VCaP (cell line): ENCODE results near the gene KCNK18.
"Not testable (repeated sequence)": the region's sequence is repeated elsewhere in the genome, so short reads cannot be mapped to it uniquely, and the experiment has no call there.

ENCODE experiments used
- H3K27ac ChIP-seq: fragments of 450-650 bp; 2 replicates; pipeline ENCODE4 v1.5.1; 2017
- TF ChIP-seq, protein P1 (sequence below): fragments of 450-650 bp; conservative IDR thresholded peaks from 2 replicates; pipeline ENCODE4 v1.5.1; 2017; ENCODE audit warnings: mild to moderate bottlenecking, moderate library complexity

Gene KCNK18

DNA sequence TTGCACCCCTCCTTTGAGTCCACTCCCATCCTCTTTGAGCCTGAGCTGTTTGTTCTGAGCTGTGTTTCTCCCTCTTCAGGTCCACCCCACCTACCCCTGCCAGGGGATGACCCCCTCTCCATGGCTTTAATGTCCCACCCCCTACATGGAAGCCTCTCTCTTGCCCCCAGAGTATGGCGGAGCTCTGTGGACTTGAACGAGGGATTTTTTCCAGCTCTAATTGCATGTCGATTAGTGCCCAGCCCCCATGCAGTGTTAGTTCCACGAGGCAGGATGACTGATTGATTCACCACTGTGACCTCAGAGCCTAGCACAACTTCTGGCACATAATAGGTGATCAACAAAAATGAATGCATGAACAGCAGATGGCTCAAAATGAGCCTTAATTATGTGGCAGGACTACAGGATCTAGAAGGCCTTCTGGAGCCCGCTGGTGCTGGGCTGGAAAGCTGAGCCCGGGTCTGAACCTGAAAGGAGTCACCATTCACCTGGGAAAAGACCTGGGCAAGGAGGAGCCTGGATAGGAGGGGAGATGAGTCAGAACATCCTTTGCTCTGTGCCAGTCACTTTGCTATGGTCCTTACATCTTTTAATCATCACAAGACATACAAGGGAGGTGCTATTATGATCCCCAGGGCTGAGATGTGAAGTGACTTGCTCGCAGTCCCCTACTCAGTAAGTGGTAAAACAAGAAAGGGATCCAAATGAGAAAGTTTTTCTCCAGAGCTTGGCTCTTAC, 26.6 kb downstream of the KCNK18 start:
- TF ChIP-seq, protein P1, sequence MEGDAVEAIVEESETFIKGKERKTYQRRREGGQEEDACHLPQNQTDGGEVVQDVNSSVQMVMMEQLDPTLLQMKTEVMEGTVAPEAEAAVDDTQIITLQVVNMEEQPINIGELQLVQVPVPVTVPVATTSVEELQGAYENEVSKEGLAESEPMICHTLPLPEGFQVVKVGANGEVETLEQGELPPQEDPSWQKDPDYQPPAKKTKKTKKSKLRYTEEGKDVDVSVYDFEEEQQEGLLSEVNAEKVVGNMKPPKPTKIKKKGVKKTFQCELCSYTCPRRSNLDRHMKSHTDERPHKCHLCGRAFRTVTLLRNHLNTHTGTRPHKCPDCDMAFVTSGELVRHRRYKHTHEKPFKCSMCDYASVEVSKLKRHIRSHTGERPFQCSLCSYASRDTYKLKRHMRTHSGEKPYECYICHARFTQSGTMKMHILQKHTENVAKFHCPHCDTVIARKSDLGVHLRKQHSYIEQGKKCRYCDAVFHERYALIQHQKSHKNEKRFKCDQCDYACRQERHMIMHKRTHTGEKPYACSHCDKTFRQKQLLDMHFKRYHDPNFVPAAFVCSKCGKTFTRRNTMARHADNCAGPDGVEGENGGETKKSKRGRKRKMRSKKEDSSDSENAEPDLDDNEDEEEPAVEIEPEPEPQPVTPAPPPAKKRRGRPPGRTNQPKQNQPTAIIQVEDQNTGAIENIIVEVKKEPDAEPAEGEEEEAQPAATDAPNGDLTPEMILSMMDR = no peak
- peak overlapping the region; percentile 52 for H3K27ac ChIP-seq

DNA sequence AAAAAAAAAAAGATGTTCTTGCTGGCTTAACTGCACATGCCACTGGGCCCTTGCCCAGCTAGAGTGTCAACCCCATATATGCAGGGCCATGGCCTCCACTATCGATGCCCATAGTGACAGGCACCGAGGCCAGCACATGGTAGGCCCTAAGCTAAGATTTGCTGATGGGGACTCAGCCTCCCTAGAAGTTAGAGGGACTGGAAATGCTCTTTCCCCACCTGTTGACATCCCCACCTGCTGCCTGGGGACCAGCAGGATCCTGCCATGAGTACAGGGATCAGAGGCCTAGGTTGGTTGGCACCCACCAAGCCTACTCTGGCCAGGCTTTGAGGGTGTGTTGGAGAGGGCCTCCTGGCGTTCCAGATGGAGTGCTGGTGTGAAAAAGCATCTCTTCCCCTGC, 27.6 kb downstream of the KCNK18 start:
- TF ChIP-seq, protein P1 = no peak
- no peak overlapping the region for H3K27ac ChIP-seq

DNA sequence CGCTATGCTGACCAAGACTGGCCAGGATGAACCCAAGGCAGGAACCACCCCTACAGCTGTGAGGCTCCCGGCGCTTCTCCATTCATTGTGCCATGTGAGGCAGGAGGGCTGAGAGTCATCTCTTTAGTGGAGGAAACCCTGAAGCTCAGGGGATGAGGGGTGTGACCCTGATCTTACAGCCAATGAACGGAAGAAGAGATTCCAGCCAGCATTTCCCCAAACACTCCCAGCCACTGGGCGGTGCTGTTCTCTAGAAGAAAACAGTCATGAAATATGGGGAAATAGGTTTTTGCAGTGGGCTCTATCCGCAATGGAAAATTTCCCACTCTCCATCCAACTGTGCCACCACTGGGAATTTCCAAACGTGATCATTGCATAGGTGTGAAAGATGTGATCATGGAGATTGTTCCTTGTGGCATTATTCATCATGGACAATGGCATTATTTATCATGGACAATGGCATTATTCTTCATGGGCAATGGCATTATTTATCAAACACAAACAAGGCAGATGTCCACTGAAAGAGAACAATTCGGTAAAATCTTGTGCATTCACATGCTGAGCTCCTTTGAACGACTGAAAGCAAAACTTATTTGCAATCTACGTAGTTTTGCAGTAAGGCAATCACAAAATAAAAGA, 29.6 kb downstream of the KCNK18 start:
- no peak overlapping the region for H3K27ac ChIP-seq
- TF ChIP-seq, protein P1 = no peak

DNA sequence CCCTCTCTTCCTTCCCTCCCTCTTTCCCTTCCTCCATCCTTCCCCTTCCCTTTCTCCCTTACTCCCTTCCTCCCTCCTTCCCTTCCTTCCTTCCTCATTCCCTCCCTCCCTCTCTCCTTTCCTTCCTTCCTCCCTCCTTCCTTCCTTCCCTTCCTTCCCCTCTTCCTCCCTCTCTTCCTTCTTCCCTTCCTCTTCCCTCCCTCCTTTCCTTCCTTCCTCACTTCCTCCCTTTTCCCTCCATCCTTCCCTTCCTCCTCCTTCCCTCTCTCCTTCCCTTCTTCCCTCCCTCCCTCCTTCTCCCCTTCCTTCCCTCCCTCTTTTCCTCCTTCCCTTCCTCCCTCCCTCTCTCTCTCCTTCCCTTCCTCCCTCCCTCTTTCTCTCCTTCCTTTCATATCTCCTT, 30.9 kb downstream of the KCNK18 start:
- TF ChIP-seq, protein P1 = no peak
- H3K27ac ChIP-seq = no peak overlapping the region

DNA sequence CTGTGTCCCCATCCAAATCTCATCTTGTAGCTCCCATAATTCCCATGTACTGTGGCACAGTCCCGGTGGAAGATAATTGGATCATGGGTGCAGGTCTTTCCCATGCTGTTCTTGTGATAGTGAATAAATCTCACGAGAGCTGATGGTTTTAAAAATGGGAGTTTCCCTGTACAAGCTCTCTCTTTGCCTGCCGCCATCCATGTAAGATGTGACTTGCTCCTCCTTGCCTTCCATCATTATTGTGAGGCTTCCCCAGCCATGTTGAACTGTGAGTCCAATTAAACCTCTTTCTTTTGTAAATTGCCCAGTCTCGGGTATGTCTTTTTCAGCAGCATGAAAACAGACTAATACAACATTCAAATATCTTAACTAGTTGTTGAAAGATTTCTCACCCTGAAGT, 32.8 kb downstream of the KCNK18 start:
- not testable (repeated sequence) for H3K27ac ChIP-seq

DNA sequence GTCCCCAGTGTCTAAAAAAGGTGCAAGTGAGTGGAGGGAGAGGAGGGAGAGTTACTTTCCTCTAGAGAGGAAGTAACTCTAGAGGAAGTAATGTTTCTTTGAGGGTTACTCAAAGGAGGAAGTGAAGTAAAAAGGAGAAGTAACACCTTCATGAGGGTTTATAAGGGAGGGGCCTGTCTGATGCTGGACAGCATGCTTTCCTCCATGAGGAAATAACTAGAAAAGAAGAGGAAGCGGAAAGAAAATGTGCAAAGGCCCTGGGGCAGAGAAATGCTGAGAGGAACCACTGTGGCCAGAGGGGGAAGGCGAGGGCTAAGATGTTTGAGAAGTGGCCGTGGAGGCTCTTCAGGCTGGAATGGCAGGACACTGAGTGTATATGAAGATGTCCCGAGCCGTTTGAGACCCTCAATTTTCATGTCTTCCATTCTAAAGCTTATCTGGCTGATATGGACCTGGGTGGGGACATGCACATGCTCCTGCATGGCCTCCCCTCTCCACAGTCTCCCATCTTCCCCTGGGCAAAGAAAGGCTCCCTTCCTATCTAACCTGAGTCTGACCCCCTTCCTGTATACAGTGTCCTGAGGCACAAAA, 40.2 kb downstream of the KCNK18 start:
- TF ChIP-seq, protein P1 = no peak

DNA sequence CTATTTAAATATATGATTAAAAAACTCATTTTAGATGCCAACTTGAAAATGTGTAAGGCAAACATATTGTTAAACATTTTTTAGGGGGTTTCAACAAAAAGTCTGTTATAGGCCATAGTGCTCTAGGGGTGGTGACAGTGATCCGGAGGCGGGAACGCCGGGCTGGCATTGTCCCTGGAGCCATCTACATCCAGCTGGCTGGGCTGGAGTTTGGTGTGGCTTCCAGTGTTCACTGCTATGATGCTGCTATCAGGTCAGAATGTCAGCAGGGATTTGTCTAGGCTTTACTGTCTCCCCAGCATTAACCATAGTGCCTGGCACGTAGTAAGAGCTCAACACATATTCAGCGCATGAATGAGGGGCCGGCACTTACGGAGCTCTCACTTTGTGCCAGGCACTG, 41.8 kb downstream of the KCNK18 start:
- TF ChIP-seq, protein P1 = no peak
- no peak overlapping the region for H3K27ac ChIP-seq

More for the DNA sequence above, 40.2 kb downstream of the KCNK18 start:
- H3K27ac ChIP-seq = no peak overlapping the region
